ENCODE data around the gene ARHGAP9.
A peak's percentile ranks its signal among the peaks of the same experiment; 100 is the strongest.

The ARHGAP9 gene

GRCh38 chr12:57487055-57487596, 7.5 kb upstream of the ARHGAP9 start:
- Histone ChIP-seq H3K4me2 (ENCODE audit: low read depth, low read length, poor library complexity, severe bottlenecking) (peak overlapping the region; percentile 50), H3F3A (ENCODE audit: insufficient read depth) (no peaks in the 10 kb centered on the region), H3K79me2 (ENCODE audit: insufficient read depth, low read length) (peaks cover 30% of the 10 kb centered on the region), H3K9me3 (ENCODE audit: insufficient read depth, low read length) (no peaks in the 10 kb centered on the region), H2AFZ (ENCODE audit: low read depth, low read length, severe bottlenecking) (peak overlapping the region; percentile 75), H3K4me3 (ENCODE audit: insufficient read depth, low read length, poor library complexity, severe bottlenecking) (peak overlapping the region; percentile 23), H3K9me2 (replicated peaks; ENCODE audit: insufficient read depth, low read length) (no peaks in the 10 kb centered on the region), H3K9ac (ENCODE audit: low read length) (no peak overlapping the region), H3K27ac (ENCODE audit: low read depth, low read length) (no peak overlapping the region), H3K27me3 (ENCODE audit: low read length) (no peaks in the 10 kb centered on the region), H4K20me1 (ENCODE audit: low read depth, low read length) (no peaks in the 10 kb centered on the region), H3K36me3 (ENCODE audit: low read length) (peaks cover 10% of the 10 kb centered on the region)
- TF ChIP-seq, protein P1, sequence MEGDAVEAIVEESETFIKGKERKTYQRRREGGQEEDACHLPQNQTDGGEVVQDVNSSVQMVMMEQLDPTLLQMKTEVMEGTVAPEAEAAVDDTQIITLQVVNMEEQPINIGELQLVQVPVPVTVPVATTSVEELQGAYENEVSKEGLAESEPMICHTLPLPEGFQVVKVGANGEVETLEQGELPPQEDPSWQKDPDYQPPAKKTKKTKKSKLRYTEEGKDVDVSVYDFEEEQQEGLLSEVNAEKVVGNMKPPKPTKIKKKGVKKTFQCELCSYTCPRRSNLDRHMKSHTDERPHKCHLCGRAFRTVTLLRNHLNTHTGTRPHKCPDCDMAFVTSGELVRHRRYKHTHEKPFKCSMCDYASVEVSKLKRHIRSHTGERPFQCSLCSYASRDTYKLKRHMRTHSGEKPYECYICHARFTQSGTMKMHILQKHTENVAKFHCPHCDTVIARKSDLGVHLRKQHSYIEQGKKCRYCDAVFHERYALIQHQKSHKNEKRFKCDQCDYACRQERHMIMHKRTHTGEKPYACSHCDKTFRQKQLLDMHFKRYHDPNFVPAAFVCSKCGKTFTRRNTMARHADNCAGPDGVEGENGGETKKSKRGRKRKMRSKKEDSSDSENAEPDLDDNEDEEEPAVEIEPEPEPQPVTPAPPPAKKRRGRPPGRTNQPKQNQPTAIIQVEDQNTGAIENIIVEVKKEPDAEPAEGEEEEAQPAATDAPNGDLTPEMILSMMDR (IDR thresholded peaks at IDR 0.05; ENCODE audit: insufficient read depth, low read length, poor library complexity, severe bottlenecking), result no peak
- no peak for TF ChIP-seq EZH2phosphoT487 (conservative IDR thresholded peaks at IDR 0.05; ENCODE audit: low read length)

GRCh38 chr12:57485695-57486094, 6.0 kb upstream of the ARHGAP9 start:
- H3K4me2 ChIP-seq (ENCODE audit: low read depth, low read length, poor library complexity, severe bottlenecking), result no peak overlapping the region
- H3K79me2 ChIP-seq (ENCODE audit: insufficient read depth, low read length), result peaks cover 26% of the 10 kb centered on the region
- H3K9me2 ChIP-seq (replicated peaks; ENCODE audit: insufficient read depth, low read length), result no peaks in the 10 kb centered on the region
- no peak overlapping the region for H3K9ac ChIP-seq (ENCODE audit: low read length)
- no peaks in the 10 kb centered on the region for H4K20me1 ChIP-seq (ENCODE audit: low read depth, low read length)
- TF ChIP-seq, protein P1 (IDR thresholded peaks at IDR 0.05; ENCODE audit: insufficient read depth, low read length, poor library complexity, severe bottlenecking), result no peak
- TF ChIP-seq EZH2phosphoT487 (conservative IDR thresholded peaks at IDR 0.05; ENCODE audit: low read length), result no peak
- no peak overlapping the region for H3K4me3 ChIP-seq (ENCODE audit: insufficient read depth, low read length, poor library complexity, severe bottlenecking)
- no peaks in the 10 kb centered on the region; the same call in 1 of the 2 replicates for H3K36me3 ChIP-seq (ENCODE audit: low read length)
- H2AFZ ChIP-seq (ENCODE audit: low read depth, low read length, severe bottlenecking), result no peak overlapping the region
- H3F3A ChIP-seq (ENCODE audit: insufficient read depth), result peaks cover 4% of the 10 kb centered on the region; the same call in 1 of the 2 replicates
- H3K9me3 ChIP-seq (ENCODE audit: insufficient read depth, low read length), result no peaks in the 10 kb centered on the region
- H3K27me3 ChIP-seq (ENCODE audit: low read length), result no peaks in the 10 kb centered on the region
- no peak overlapping the region for H3K27ac ChIP-seq (ENCODE audit: low read depth, low read length)

DNA sequence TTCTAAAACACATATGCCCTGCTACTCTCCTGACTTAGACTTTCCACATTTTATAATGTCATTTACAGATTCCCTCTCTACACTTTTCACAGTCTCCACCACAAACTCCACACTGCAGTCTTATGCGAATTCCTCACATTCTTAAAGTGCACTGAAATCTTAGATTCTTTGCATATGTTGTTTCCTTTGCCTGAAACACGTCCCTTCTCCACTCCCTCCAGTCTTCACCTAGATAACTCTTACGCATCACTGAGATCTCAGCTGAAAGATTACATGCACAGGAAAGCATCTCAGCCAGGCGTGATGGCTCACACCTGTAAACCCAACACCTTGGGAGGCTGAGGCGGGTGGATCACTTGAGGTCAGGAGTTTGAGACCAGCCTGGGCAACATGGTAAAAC, 3.8 kb upstream of the ARHGAP9 start:
- Histone ChIP-seq H2AFZ (ENCODE audit: low read depth, low read length, severe bottlenecking) (no peak overlapping the region), H3K27ac (ENCODE audit: low read depth, low read length) (no peak overlapping the region), H3K27me3 (ENCODE audit: low read length) (no peaks in the 10 kb centered on the region), H3F3A (ENCODE audit: insufficient read depth) (peaks cover 5% of the 10 kb centered on the region; the same call in 1 of the 2 replicates), H3K4me2 (ENCODE audit: low read depth, low read length, poor library complexity, severe bottlenecking) (no peak overlapping the region), H3K79me2 (ENCODE audit: insufficient read depth, low read length) (peaks cover 6% of the 10 kb centered on the region), H3K9me2 (replicated peaks; ENCODE audit: insufficient read depth, low read length) (no peaks in the 10 kb centered on the region), H3K9me3 (ENCODE audit: insufficient read depth, low read length) (no peaks in the 10 kb centered on the region), H3K9ac (ENCODE audit: low read length) (no peak overlapping the region), H3K4me3 (ENCODE audit: insufficient read depth, low read length, poor library complexity, severe bottlenecking) (no peak overlapping the region), H4K20me1 (ENCODE audit: low read depth, low read length) (no peaks in the 10 kb centered on the region), H3K36me3 (ENCODE audit: low read length) (no peaks in the 10 kb centered on the region)
- no peak for TF ChIP-seq EZH2phosphoT487 (conservative IDR thresholded peaks at IDR 0.05; ENCODE audit: low read length)
- TF ChIP-seq, protein P1 (IDR thresholded peaks at IDR 0.05; ENCODE audit: insufficient read depth, low read length, poor library complexity, severe bottlenecking), result no peak

Data from SU-DHL-6 (cell line).